Parathyroid adenoma (tissue), 2 donors: ENCODE measurements around the gene DCN.

Source experiments
- H2AFZ ChIP-seq: fragments of 300-600 bp; sonication (generic); one replicate; pipeline ENCODE4 v1.7.0; 2017; ENCODE audit warnings: antibody characterized with exemption, mild to moderate bottlenecking
- H3K27ac ChIP-seq: fragments of 300-600 bp; sonication (generic); one replicate; pipeline ENCODE4 v1.7.0; 2017
- H3K27me3 ChIP-seq: fragments of 300-600 bp; sonication (generic); one replicate; pipeline ENCODE4 v1.7.0; 2017; ENCODE audit warnings: low read length; ENCODE audit not compliant: control insufficient read depth, insufficient read depth
- H3K36me3 ChIP-seq: fragments of 300-600 bp; sonication (generic); one replicate; pipeline ENCODE4 v1.7.0; 2017; ENCODE audit warnings: low read length; ENCODE audit not compliant: control insufficient read depth, insufficient read depth
- H3K4me1 ChIP-seq: fragments of 300-600 bp; sonication (generic); one replicate; pipeline ENCODE4 v1.7.0; 2017; ENCODE audit warnings: control low read depth
- H3K4me2 ChIP-seq: fragments of 300-600 bp; sonication (generic); one replicate; pipeline ENCODE4 v1.7.0; 2017; ENCODE audit warnings: low read length
- H3K4me3 ChIP-seq: fragments of 300-600 bp; sonication (generic); one replicate; pipeline ENCODE4 v1.7.0; 2017; ENCODE audit warnings: low read depth, low read length
- H3K79me2 ChIP-seq: fragments of 300-600 bp; sonication (generic); one replicate; pipeline ENCODE4 v1.7.0; 2017; ENCODE audit warnings: control low read depth
- H3K9ac ChIP-seq: fragments of 300-600 bp; sonication (generic); one replicate; pipeline ENCODE4 v1.7.0; 2017; ENCODE audit warnings: mild to moderate bottlenecking
- H3K9me3 ChIP-seq: fragments of 300-600 bp; sonication (generic); one replicate; pipeline ENCODE4 v1.7.0; 2017; ENCODE audit warnings: low read length; ENCODE audit not compliant: control insufficient read depth
- CTCF ChIP-seq: fragments of 300-600 bp; sonication (generic); IDR thresholded peaks from one replicate; pipeline ENCODE4 v1.7.0; 2017; ENCODE audit warnings: antibody characterized with exemption, mild to moderate bottlenecking
- donor health status: primary hyperparathyroidism.

DCN gene

GRCh38 chr12:91111366-91112325, 71.0 kb downstream of the DCN start, which contains the start of gene LUM:
Gene LUM, minus strand, starts transcription at chr12:91111494. Its CDS starts 2,515 bp downstream, at chr12:91108979.
- no peak within 1 kb of the TSS for H3K4me3 ChIP-seq
- no peak within 1 kb of the TSS for H2AFZ ChIP-seq
- H3K4me1 ChIP-seq: no peaks in the 10 kb centered on the region
- H3K9ac ChIP-seq: no peak within 1 kb of the TSS
- H3K9me3 ChIP-seq: no peaks in the 10 kb centered on the region
- H3K4me2 ChIP-seq: peak within 1 kb of the TSS; percentile 9
- no peaks in the 10 kb centered on the region for H3K36me3 ChIP-seq
- H3K27me3 ChIP-seq: no peaks in the 10 kb centered on the region
- H3K27ac ChIP-seq: no peak within 1 kb of the TSS
- H3K79me2 ChIP-seq: no peaks in the 10 kb centered on the region
- TF ChIP-seq CTCF: no peak

- Histone ChIP-seq H3K4me1 (no peaks in the 10 kb centered on the region), H3K36me3 (no peaks in the 10 kb centered on the region), H3K27me3 (no peaks in the 10 kb centered on the region), H3K27ac (no peak overlapping the region), H3K9ac (no peak overlapping the region), H3K79me2 (no peaks in the 10 kb centered on the region), H3K9me3 (no peaks in the 10 kb centered on the region), H3K4me3 (no peak overlapping the region), H3K4me2 (no peak overlapping the region), H2AFZ (no peak overlapping the region)
- TF ChIP-seq CTCF: no peak
Measured at GRCh38 chr12:91110311-91110924, 72.2 kb downstream of the DCN start.

GRCh38 chr12:91109581-91110310, 72.9 kb downstream of the DCN start:
- Histone ChIP-seq H3K36me3 (no peaks in the 10 kb centered on the region), H3K9me3 (no peaks in the 10 kb centered on the region), H3K9ac (no peak overlapping the region), H3K27me3 (no peaks in the 10 kb centered on the region), H3K79me2 (no peaks in the 10 kb centered on the region), H3K4me3 (no peak overlapping the region), H3K27ac (no peak overlapping the region), H3K4me2 (no peak overlapping the region), H3K4me1 (no peaks in the 10 kb centered on the region), H2AFZ (no peak overlapping the region)
- TF ChIP-seq CTCF: no peak

- Histone ChIP-seq H2AFZ (no peak overlapping the region), H3K36me3 (no peaks in the 10 kb centered on the region), H3K9me3 (no peaks in the 10 kb centered on the region), H3K4me3 (no peak overlapping the region), H3K27me3 (no peaks in the 10 kb centered on the region), H3K27ac (no peak overlapping the region), H3K9ac (no peak overlapping the region), H3K79me2 (no peaks in the 10 kb centered on the region), H3K4me1 (no peaks in the 10 kb centered on the region), H3K4me2 (no peak overlapping the region)
- peak; percentile 79 for TF ChIP-seq CTCF
Measured at GRCh38 chr12:91109148-91109564, 73.5 kb downstream of the DCN start.
